Hepatic stellate cell (primary cell): ENCODE measurements around the gene DCUN1D2.
"Not testable (repeated sequence)": the region's sequence is repeated elsewhere in the genome, so short reads cannot be mapped to it uniquely, and the experiment has no call there.

Source experiments
- DNase-seq: peaks from one replicate; pipeline ENCODE4 v3.0.0; 2011; ENCODE audit warnings: low spot score

The DCUN1D2 gene

GRCh38 chr13:113464476-113464875, 26.0 kb downstream of the DCUN1D2 start:
- DNase-seq, result no peak

DNA sequence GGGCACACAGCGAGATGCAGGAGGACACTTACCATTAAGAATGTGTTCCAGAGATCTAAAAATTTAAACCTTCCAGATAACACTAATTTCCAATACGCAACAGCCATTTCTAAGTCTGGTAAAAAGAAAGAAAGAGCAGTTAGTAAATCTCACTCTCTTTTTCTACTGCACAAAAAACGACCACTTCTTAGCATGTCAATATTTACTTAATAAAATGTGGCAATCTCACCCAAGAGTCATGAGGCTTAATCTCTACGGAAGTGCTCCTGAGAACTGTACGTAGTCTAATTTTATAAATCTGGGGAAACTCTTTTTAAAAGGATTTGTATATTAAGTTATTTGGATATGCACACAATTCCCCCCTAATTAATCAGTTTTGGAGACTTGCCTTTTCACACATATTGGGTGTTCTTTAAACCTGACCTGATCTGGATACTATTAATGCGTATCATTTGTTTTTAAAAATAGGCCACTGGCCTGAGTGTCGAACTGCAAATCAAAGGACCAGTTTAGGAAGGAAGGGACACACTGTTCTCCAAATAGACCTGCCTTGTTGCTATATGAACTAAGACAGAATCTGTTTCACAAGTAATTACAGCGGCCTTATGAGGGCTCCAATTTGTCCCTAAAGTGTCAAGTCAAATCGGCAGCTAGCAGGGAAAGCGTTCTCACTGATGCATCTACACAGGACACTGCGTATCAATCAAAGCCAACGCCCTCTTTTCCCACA, 29.3 kb downstream of the DCUN1D2 start:
- DNase-seq, result no peak

DNA sequence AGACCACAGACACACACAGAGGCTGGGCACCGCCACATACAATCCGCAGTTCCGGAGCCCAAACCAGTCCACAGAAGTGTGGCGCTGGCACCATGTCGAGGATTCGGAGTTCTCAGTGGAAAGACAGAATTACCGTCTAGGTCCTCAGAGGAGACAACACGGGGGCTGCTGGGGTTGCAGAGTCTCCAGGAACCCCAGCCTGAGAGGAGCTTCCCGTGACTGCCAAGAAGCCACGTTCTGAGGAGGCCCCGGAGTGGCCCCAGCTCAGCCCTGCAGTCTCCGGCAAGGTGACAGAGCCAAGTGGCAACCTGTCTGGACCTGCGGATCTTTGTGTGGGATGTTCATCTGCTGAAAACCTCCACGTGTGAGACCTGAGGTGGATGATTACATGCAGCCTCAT, 29.9 kb downstream of the DCUN1D2 start:
- DNase-seq, result no peak

- DNase-seq, result no peak
Measured at GRCh38 chr13:113460064-113460555, 30.4 kb downstream of the DCUN1D2 start.

GRCh38 chr13:113458253-113459065, 32.1 kb downstream of the DCUN1D2 start:
- peak; percentile 47 for DNase-seq

GRCh38 chr13:113457510-113457909, 33.0 kb downstream of the DCUN1D2 start:
- DNase-seq, result no peak

DNA sequence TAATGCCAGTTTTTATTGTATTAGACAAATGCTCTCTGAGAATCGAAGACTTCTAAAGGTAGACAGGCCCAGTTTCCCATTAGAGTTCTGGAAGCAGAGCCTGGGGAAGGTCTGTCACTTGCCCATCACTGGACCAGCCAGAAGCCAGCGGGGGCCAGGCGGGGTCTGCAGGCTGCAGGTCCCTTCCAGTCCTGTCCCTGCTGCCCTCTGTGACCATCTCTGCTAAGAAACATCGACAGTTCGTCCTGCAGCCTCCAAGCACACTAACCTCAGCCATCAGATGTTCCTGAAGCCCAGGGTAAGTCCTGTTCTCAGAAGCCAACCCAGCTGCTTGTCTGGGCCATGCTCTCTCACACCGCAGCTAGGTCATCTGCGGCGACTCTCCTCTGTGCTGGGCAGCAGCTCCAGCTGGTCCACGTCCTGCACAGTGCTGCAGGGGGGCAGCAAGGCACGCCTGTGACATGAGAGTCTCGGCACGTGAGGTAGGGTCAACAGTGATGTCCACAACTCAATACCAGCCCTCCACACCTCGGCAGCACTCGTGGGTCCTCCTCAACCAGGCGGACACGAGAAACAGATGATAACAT, 34.3 kb downstream of the DCUN1D2 start:
- DNase-seq, result no peak

GRCh38 chr13:113455384-113455783, 35.1 kb downstream of the DCUN1D2 start:
- DNase-seq, result no peak

DNA sequence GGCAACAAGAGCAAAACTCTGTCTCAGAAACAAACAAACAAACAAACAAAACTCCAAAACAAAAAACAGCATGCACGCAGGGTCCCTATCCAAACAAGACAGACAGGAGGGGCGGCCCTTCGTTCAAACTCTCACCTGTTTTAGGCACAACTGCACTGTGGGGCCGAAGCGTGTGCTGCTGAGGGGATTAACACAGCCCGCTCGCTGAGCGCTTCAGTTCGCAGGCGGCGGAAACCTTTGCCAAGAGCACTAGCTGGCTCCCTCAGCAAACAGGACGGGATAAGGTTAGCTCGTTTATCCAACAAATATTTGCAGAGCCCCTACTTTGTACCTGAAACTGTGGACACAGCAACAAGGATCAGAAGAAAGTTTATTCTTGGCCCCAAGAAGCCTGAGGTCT, 35.6 kb downstream of the DCUN1D2 start:
- DNase-seq, result no peak

DNA sequence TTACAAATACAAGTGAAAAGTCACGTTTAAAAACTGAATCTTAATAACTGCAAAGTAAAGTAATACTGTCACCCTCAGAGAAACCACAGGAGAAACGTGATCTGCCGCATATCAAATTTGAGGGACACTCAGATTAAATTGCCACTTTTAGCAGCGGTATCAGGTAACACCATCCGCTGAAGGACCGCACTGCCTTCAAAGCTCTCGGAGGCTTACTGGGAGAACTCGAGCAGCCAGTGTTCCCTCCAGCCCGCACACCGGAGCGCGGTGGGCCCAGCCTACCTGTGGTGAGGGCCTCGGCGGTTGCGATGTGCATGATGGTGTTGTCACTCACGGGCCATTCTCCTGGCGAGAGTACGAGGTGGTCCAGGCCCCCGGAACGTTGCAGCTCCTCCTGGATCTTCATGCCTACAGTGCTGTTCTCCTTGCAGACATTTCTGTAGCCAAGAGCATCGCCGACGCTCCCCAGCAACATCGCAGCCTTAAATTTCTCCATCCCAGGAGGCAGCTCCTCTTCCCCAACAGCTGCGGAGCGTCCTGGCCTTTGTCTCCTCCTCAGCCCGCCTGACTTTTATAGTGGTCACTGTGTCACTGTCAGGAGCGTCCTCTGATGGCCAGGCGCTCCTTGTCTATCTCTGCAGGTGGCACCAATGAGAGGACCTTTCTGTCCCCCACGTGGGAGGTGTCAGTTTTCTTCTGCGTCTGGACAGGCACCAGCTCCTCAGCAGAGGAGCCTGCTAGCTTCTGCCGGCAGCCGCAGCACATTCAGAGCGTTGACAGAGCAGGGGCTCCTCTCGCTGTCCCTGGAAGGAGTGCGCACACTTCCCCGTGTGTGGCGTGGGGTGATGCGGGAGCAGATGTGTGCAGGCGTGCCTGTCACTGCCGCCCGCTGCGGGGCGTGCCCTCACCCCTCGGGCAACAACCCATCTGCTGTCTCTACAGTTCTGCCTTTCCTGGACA, 37.3 kb downstream of the DCUN1D2 start, which contains the start of gene ADPRHL1:
ADPRHL1 (minus strand) TSS at position 547 of the 960 bp plus-strand sequence; CDS start at position 496, 51 bp downstream.
- DNase-seq, result no peak

GRCh38 chr13:113452466-113452865, 38.0 kb downstream of the DCUN1D2 start:
- DNase-seq, result no peak

DNA sequence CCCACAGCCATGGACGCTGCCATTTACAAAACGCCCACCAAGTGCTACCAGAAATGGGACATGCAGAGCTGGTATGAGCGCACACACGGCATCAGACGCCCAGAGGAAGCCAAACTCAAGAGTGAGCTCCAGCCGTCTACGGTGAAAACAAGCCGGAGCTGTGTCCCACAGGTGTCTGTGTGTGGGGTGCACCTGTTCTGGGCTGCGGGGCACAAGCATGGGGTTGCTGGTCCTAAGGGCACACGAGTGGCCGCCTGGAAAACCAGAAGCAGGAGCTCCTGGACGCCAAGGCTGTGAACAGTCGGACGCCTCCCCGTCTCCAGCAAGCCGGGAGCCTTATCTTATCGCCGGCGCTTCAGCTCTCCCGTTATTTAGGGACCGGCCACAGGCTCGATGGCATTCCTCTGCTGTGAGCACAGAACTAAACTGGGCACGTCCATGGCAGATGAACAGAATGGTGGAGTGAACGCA, 38.5 kb downstream of the DCUN1D2 start:
- no peak for DNase-seq

- not testable (repeated sequence) for DNase-seq
Measured at GRCh38 chr13:113450861-113451620, 39.5 kb downstream of the DCUN1D2 start.

DNA sequence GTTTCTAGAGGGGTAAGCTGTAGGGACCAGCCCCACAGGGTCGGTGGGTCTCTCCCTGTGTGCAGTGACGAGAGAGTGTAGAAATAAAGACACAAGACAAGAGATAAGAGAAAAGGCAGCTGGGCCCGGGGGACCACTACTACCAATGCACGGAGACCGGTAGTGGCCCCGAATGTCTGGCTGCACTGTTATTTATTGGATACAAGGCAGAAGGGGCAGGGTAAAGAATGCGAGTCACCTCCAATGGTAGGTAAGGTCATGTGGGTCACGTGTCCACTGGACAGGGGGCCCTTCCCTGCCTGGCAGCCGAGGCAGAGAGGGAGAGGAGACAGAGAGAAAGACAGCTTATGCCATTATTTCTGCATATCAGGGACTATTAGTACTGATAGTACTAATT, 40.2 kb downstream of the DCUN1D2 start:
- DNase-seq, result not testable (repeated sequence)

GRCh38 chr13:113449693-113450347, 40.7 kb downstream of the DCUN1D2 start:
- DNase-seq, result no peak

- DNase-seq, result peak; percentile 44
Measured at GRCh38 chr13:113448885-113449692, 41.4 kb downstream of the DCUN1D2 start.

DNA sequence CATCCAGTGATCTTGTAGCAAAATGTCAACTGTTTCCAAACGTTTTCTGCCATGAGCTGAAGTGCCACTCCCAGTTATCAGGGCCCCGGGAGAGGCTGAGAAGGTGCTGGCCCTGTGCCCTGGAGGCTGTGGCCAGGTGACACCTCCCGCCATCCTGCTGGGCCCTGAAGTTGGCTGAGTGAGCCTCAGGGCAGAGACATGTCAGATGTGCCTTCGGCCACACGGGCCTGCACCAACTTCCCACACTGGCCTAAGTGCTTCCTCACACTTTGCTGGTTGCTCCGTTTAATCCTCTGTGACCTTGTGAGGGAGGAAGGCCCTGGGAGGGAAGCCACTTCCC, 42.0 kb downstream of the DCUN1D2 start:
- DNase-seq, result no peak

GRCh38 chr13:113447596-113447995, 42.9 kb downstream of the DCUN1D2 start:
- no peak for DNase-seq

DNA sequence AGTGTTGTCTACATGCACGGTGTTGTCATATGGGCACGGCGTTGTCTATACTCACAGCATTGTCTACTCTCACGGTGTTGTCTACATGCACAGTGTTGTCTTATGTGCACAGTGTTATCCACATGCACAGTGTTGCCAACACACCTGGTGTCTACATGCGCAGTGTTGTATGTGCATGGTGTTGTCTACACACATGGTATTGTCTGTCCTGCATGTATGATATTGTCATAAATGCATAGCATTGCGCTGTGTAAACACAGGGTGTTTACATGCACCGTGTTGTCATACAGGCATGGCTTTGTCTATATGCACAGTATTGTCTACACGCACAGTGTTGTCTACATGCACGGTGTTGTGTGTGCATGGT, 44.0 kb downstream of the DCUN1D2 start:
- DNase-seq, result no peak
